Muscle of back (tissue), 11 donors: ENCODE measurements around the gene LAPTM4A. TPM values are rescaled to one million over a fixed set of nuclear protein-coding genes. Genes with fewer than 3 reads are reported as not detected.
A peak's percentile ranks its signal among the peaks of the same experiment; 100 is the strongest.
"Not testable (repeated sequence)": the region's sequence is repeated elsewhere in the genome, so short reads cannot be mapped to it uniquely, and the experiment has no call there.

Experiments
- DNase-seq, 3 donors: peaks; one replicate each; pipeline versions ENCODE4 v3.0.0 to v3.0.0-alpha.2; 2013
- polyA plus RNA-seq, 10 donors: library from polyadenylated mRNA; unstranded; fragments of 120-200 nt; gene quantifications; one replicate each; pipeline ENCODE4 v1.2.1, GENCODE V29; 2013; ENCODE audit not compliant: insufficient read length in 10 of 10

Gene LAPTM4A
- polyA plus RNA-seq, 10 donors = 341 to 420 (median 373) TPM

GRCh38 chr2:20080428-20080827, 29.0 kb upstream of the LAPTM4A start:
- no peak for DNase-seq

- no peak for DNase-seq
These were observed 28.2 kb upstream of the LAPTM4A start for GRCh38 chr2:20079546-20080115.

- no peak for DNase-seq
These were observed 26.0 kb upstream of the LAPTM4A start for GRCh38 chr2:20077411-20077940.

GRCh38 chr2:20076757-20077156, 25.3 kb upstream of the LAPTM4A start:
- DNase-seq = no peak

GRCh38 chr2:20074901-20075300, 23.5 kb upstream of the LAPTM4A start:
- DNase-seq = no peak

- DNase-seq = not testable (repeated sequence)
These were observed 22.7 kb upstream of the LAPTM4A start for GRCh38 chr2:20074046-20074648.

GRCh38 chr2:20073460-20073859, 22.0 kb upstream of the LAPTM4A start:
- DNase-seq = peak in 2 of 3 donors; percentile 56 to 74

GRCh38 chr2:20072436-20073158, 21.2 kb upstream of the LAPTM4A start:
- no peak for DNase-seq

- peak; percentile 92 to 96 (median 95) for DNase-seq
These were observed 20.3 kb upstream of the LAPTM4A start for GRCh38 chr2:20071397-20072383.

GRCh38 chr2:20069756-20070155, 18.3 kb upstream of the LAPTM4A start:
- DNase-seq = no peak

- DNase-seq = peak in 2 of 3 donors; percentile 66 to 93
These were observed 16.7 kb upstream of the LAPTM4A start for GRCh38 chr2:20067992-20068584.

- DNase-seq = peak; percentile 77 to 86 (median 78)
These were observed 14.6 kb upstream of the LAPTM4A start for GRCh38 chr2:20065885-20066602.

GRCh38 chr2:20064841-20065240, 13.4 kb upstream of the LAPTM4A start:
- no peak for DNase-seq

GRCh38 chr2:20064421-20064820, 13.0 kb upstream of the LAPTM4A start:
- no peak for DNase-seq

- DNase-seq = peak; percentile 91 to 95 (median 92)
These were observed 11.5 kb upstream of the LAPTM4A start for GRCh38 chr2:20062615-20063545.

- DNase-seq = no peak
These were observed 10.5 kb upstream of the LAPTM4A start for GRCh38 chr2:20061940-20062339.

- peak; percentile 45 to 67 (median 52) for DNase-seq
These were observed 10.0 kb upstream of the LAPTM4A start for GRCh38 chr2:20061476-20061875.

- DNase-seq = no peak
These were observed 8.7 kb upstream of the LAPTM4A start for GRCh38 chr2:20060106-20060505.

- no peak for DNase-seq
These were observed 5.8 kb upstream of the LAPTM4A start for GRCh38 chr2:20057268-20057667.
